CD14-positive monocyte (primary cell): ENCODE data around the gene GMDS. TPM values are rescaled to one million over a fixed set of nuclear protein-coding genes. Genes with fewer than 3 reads are reported as not detected.
A peak's percentile ranks its signal among the peaks of the same experiment; 100 is the strongest.

Experiments used
- DNase-seq, 3 donors: peaks; one replicate each; pipeline ENCODE4 v3.0.0-alpha.2; 2011 to 2022
- H2AFZ ChIP-seq: 2 replicates; pipeline ENCODE4 v1.6.0; 2012; ENCODE audit warnings: mild to moderate bottlenecking, low read depth, low read length, inconsistent platforms; ENCODE audit not compliant: insufficient read depth, poor library complexity, severe bottlenecking
- H3K27ac ChIP-seq, 2 donors: 1 replicate in 1 of 2; 2 replicates in 1 of 2; pipeline ENCODE4 v1.5.1; 2012 to 2013; ENCODE audit warnings: low read length in 2 of 2, control low read depth in 1 of 2, inconsistent platforms in 1 of 2, low read depth in 1 of 2, mild to moderate bottlenecking in 1 of 2
- H3K27me3 ChIP-seq, 2 donors: one replicate each; pipeline versions ENCODE4 v1.6.0 to v1.6.1; 2011 to 2013; ENCODE audit warnings: low read length in 2 of 2; ENCODE audit not compliant: control insufficient read depth in 2 of 2, insufficient read depth in 2 of 2
- H3K36me3 ChIP-seq, 2 donors: replicated peaks in 1 of 2; 1 replicate in 1 of 2; 2 replicates in 1 of 2; pipeline versions ENCODE4 v1.5.1 to v1.6.1; 2012 to 2013; ENCODE audit warnings: low read length in 2 of 2, control low read depth in 1 of 2, inconsistent platforms in 1 of 2, mild to moderate bottlenecking in 1 of 2; ENCODE audit not compliant: insufficient read depth in 2 of 2, control insufficient read depth in 1 of 2
- H3K4me1 ChIP-seq, 2 donors: 1 replicate in 1 of 2; 2 replicates in 1 of 2; pipeline versions ENCODE4 v1.5.1 to v1.6.1; 2012 to 2013; ENCODE audit warnings: low read length in 2 of 2, control low read depth in 1 of 2, inconsistent platforms in 1 of 2, mild to moderate bottlenecking in 1 of 2, moderate library complexity in 1 of 2; ENCODE audit not compliant: insufficient read depth in 2 of 2, control insufficient read depth in 1 of 2
- H3K4me2 ChIP-seq: replicated peaks from 2 replicates; pipeline ENCODE3; 2012; ENCODE audit warnings: low read length, moderate library complexity, mild to moderate bottlenecking; ENCODE audit not compliant: poor library complexity, severe bottlenecking; ENCODE audit errors: extremely low read depth
- H3K4me3 ChIP-seq, 3 experiments: fragments of 200-600 bp in 1 of 3; sonication (generic) in 1 of 3; replicated peaks in 1 of 3; 1 replicate in 2 of 3; 2 replicates in 1 of 3; pipeline ENCODE4 v1.5.1; 2011 to 2013; ENCODE audit warnings: low read length in 3 of 3, mild to moderate bottlenecking in 3 of 3, control low read depth in 2 of 3, low read depth in 2 of 3, inconsistent platforms in 1 of 3, moderate library complexity in 1 of 3
- H3K79me2 ChIP-seq: 2 replicates; pipeline ENCODE4 v1.6.0; 2012; ENCODE audit warnings: mild to moderate bottlenecking, control low read depth, inconsistent platforms, low read length, moderate library complexity; ENCODE audit not compliant: insufficient read depth
- H3K9ac ChIP-seq: 2 replicates; pipeline ENCODE4 v1.6.0; 2017; ENCODE audit warnings: low read length, mild to moderate bottlenecking; ENCODE audit not compliant: insufficient read depth, poor library complexity, severe bottlenecking
- H3K9me3 ChIP-seq, 2 donors: replicated peaks in 1 of 2; 1 replicate in 1 of 2; 2 replicates in 1 of 2; pipeline versions ENCODE4 v1.5.1 to v1.6.1; 2012 to 2013; ENCODE audit warnings: low read length in 2 of 2, control low read depth in 1 of 2; ENCODE audit not compliant: control insufficient read depth in 1 of 2, insufficient read depth in 1 of 2
- H4K20me1 ChIP-seq: 2 replicates; pipeline ENCODE4 v1.6.0; 2012; ENCODE audit warnings: mild to moderate bottlenecking, low read length, control low read depth, moderate library complexity; ENCODE audit not compliant: insufficient read depth
- H3K27ac Mint-ChIP-seq, 7 donors: one replicate each; pipeline ENCODE4 v1.8.0; 2020; ENCODE audit warnings: mild to moderate bottlenecking in 7 of 7, mixed read lengths in 7 of 7, moderate library complexity in 6 of 7, inconsistent platforms in 2 of 7
- H3K27me3 Mint-ChIP-seq, 3 donors: one replicate each; pipeline ENCODE4 v1.8.0; 2021 to 2022; ENCODE audit warnings: low read depth in 3 of 3, mild to moderate bottlenecking in 3 of 3, mixed read lengths in 3 of 3, moderate library complexity in 3 of 3, inconsistent platforms in 1 of 3
- H3K36me3 Mint-ChIP-seq, 2 donors: one replicate each; pipeline ENCODE4 v1.8.0; 2020; ENCODE audit warnings: mixed read lengths in 2 of 2, inconsistent platforms in 1 of 2, mild to moderate bottlenecking in 1 of 2
- H3K4me1 Mint-ChIP-seq: one replicate; pipeline ENCODE4 v1.8.0; 2020; ENCODE audit warnings: mild to moderate bottlenecking, mixed read lengths
- H3K4me3 Mint-ChIP-seq, 2 donors: one replicate each; pipeline ENCODE4 v1.8.0; 2020; ENCODE audit warnings: mild to moderate bottlenecking in 2 of 2, mixed read lengths in 2 of 2, moderate library complexity in 1 of 2
- H3K9me3 Mint-ChIP-seq, 7 donors: one replicate each; pipeline ENCODE4 v1.8.0; 2020 to 2022; ENCODE audit warnings: mixed read lengths in 7 of 7, mild to moderate bottlenecking in 6 of 7, moderate library complexity in 6 of 7, inconsistent platforms in 2 of 7
- WGBS: methylation state at CpG from one replicate; pipeline ENCODE4 v1.1.5; 2013; ENCODE audit warnings: missing lambda C conversion rate; ENCODE audit not compliant: insufficient coverage; 5-methylcytosine and 5-hydroxymethylcytosine counted together
- intact Hi-C, 2 donors: fragments of 100-400 bp; cut with micrococcal nuclease; formaldehyde crosslinking; loops; one replicate each; pipeline versions ENCODE4 v1.15.0 to v1.15.1; 2023
- polyA plus RNA-seq, 3 donors: library from polyadenylated mRNA; depleted of rRNA in 1 of 3; unstranded in 2 of 3; stranded (reverse) in 1 of 3; fragments of 300-500 nt in 2 of 3; fragments of >200 nt in 1 of 3; fragmentation: Illumina TruSeq in 2 of 3; gene quantifications; 1 replicate in 2 of 3; 2 replicates in 1 of 3; pipeline ENCODE4 v1.2.3, GENCODE V29; 2012 to 2021
- TF ChIP-seq, protein P1 (sequence below): fragments of 200-600 bp; IDR thresholded peaks from one replicate; pipeline ENCODE4 v1.8.0; 2022; ENCODE audit warnings: antibody characterized with exemption, mild to moderate bottlenecking

The GMDS gene
- polyA plus RNA-seq, 3 donors = 10.5 to 19.9 (median 17.6) TPM

DNA sequence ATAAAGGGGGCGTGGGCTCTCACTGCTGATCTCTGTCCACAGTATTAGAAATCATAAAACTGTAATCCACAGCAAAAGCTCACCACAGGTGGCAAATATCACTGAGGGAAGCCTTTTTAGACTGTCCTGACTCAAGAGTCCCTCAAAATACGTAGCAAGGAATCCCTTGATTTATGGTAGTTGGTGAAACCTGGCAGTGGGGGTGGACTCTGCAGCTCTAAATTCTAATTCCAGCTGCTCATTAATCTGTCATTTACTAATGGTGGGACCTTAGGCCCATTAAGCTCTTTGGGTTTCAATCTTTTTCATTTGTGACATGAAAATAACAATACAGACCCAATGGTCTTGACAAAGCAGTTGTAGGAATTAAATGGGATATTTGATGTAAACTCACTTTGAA is 32.3 kb downstream of the GMDS start:
- H3K36me3 ChIP-seq = no peaks in the 10 kb centered on the region
- Mint-ChIP-seq H3K27me3 (no peaks in the 10 kb centered on the region), H3K36me3 (no peaks in the 10 kb centered on the region), H3K4me1 (no peaks in the 10 kb centered on the region), H3K27ac (no peak overlapping the region), H3K4me3 (no peak overlapping the region), H3K9me3 (peaks cover 0 to 2% (median 0%) of the 10 kb centered on the region in 7 donors)
- H3K9me3 ChIP-seq = no peaks in the 10 kb centered on the region
- no peaks in the 10 kb centered on the region for H3K27me3 ChIP-seq
- H3K4me3 ChIP-seq = no peak overlapping the region
- H3K27ac ChIP-seq = no peak overlapping the region
- H4K20me1 ChIP-seq = peaks cover 7% of the 10 kb centered on the region
- no peak for DNase-seq
- intact Hi-C loops = no loop called here
- no peak overlapping the region for H3K4me2 ChIP-seq
- no peaks in the 10 kb centered on the region for H3K79me2 ChIP-seq
- 80% methylated on average over 1 of the region's 2 CpGs for WGBS
- H3K9ac ChIP-seq = no peak overlapping the region
- H3K4me1 ChIP-seq = no peaks in the 10 kb centered on the region
- TF ChIP-seq, protein P1, sequence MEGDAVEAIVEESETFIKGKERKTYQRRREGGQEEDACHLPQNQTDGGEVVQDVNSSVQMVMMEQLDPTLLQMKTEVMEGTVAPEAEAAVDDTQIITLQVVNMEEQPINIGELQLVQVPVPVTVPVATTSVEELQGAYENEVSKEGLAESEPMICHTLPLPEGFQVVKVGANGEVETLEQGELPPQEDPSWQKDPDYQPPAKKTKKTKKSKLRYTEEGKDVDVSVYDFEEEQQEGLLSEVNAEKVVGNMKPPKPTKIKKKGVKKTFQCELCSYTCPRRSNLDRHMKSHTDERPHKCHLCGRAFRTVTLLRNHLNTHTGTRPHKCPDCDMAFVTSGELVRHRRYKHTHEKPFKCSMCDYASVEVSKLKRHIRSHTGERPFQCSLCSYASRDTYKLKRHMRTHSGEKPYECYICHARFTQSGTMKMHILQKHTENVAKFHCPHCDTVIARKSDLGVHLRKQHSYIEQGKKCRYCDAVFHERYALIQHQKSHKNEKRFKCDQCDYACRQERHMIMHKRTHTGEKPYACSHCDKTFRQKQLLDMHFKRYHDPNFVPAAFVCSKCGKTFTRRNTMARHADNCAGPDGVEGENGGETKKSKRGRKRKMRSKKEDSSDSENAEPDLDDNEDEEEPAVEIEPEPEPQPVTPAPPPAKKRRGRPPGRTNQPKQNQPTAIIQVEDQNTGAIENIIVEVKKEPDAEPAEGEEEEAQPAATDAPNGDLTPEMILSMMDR = no peak
- H2AFZ ChIP-seq = no peak overlapping the region

DNA sequence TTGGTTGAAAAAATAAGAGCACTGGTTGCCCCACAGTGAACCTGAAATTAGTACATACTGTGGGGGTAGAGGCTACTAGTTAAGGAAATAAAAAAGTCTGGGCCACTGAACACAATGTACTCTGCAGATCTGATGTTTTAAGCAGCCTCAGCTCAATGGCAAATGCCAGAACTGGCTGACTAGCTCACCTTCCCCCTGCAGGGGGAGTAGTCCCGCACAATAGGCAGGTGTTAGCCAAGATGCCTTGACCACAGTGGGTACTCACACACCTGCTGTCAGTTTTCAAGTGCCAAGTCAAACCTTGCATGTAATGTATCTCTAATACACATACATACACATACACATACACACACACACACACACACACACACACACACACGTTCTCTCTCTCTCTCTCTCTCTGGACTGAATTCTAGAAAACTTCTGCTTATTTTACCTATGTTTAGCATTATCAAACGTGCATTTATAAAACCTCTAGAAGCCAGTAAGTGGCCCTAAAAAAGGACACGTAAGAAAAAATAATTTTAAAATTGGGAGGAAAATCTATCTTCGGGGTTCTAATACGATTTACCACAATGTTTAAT is 36.1 kb downstream of the GMDS start:
- intact Hi-C loops = no loop called here
- Histone ChIP-seq H3K4me1 (no peaks in the 10 kb centered on the region), H3K36me3 (no peaks in the 10 kb centered on the region), H3K27ac (no peak overlapping the region), H3K4me3 (no peak overlapping the region), H3K9me3 (no peaks in the 10 kb centered on the region), H3K27me3 (no peaks in the 10 kb centered on the region), H3K9ac (no peak overlapping the region), H4K20me1 (peaks cover 7% of the 10 kb centered on the region), H3K4me2 (no peak overlapping the region), H3K79me2 (no peaks in the 10 kb centered on the region), H2AFZ (no peak overlapping the region)
- H3K27ac Mint-ChIP-seq = no peak overlapping the region
- TF ChIP-seq, protein P1 = peak; percentile 21
- no peaks in the 10 kb centered on the region for H3K4me1 Mint-ChIP-seq
- peaks cover 0 to 3% (median 0%) of the 10 kb centered on the region in 3 donors for H3K27me3 Mint-ChIP-seq
- WGBS = 37% methylated on average over 2 of the region's 6 CpGs
- DNase-seq = peak in 1 of 3 donors; percentile 18
- H3K36me3 Mint-ChIP-seq = no peaks in the 10 kb centered on the region
- no peak overlapping the region for H3K4me3 Mint-ChIP-seq
- peaks cover 0 to 2% (median 0%) of the 10 kb centered on the region in 7 donors for H3K9me3 Mint-ChIP-seq
